HEK293 (cell line): ENCODE measurements around the gene UBXN6.

ENCODE experiments used
- SP2 ChIP-seq: fragments of 450-650 bp; formaldehyde crosslinking; IDR thresholded peaks from 2 replicates; pipeline ENCODE4 v1.5.1; 2016; ENCODE audit warnings: missing biosample characterization, missing genetic modification characterization
- ZBTB8A ChIP-seq: fragments of 450-650 bp; formaldehyde crosslinking; IDR thresholded peaks from 2 replicates; pipeline ENCODE4 v1.5.1; 2016; ENCODE audit warnings: missing biosample characterization, missing genetic modification characterization
- ZFHX2 ChIP-seq: fragments of 450-650 bp; formaldehyde crosslinking; conservative IDR thresholded peaks from 2 replicates; pipeline ENCODE4 v1.5.1; 2016; ENCODE audit warnings: missing biosample characterization, missing genetic modification characterization
- ZFP3 ChIP-seq: fragments of 450-650 bp; formaldehyde crosslinking; IDR thresholded peaks from 2 replicates; pipeline ENCODE4 v1.5.1; 2016; ENCODE audit warnings: low read depth, missing biosample characterization, missing genetic modification characterization
- ZFP37 ChIP-seq: fragments of 450-650 bp; formaldehyde crosslinking; IDR thresholded peaks from 2 replicates; pipeline ENCODE4 v1.5.1; 2016; ENCODE audit warnings: missing biosample characterization, missing genetic modification characterization
- ZNF214 ChIP-seq: fragments of 450-650 bp; formaldehyde crosslinking; IDR thresholded peaks from 2 replicates; pipeline ENCODE4 v1.5.1; 2017; ENCODE audit warnings: missing biosample characterization, mild to moderate bottlenecking, missing genetic modification characterization, borderline replicate concordance
- ZNF561 ChIP-seq: fragments of 450-650 bp; IDR thresholded peaks from 2 replicates; pipeline ENCODE4 v1.5.1; 2018; ENCODE audit warnings: missing biosample characterization, missing genetic modification characterization, borderline replicate concordance
- ZNF654 ChIP-seq: fragments of 450-650 bp; formaldehyde crosslinking; IDR thresholded peaks from 2 replicates; pipeline ENCODE4 v1.5.1; 2016; ENCODE audit warnings: low read depth, missing biosample characterization, missing genetic modification characterization
- TF ChIP-seq, protein P1 (sequence below): sonication (generic); formaldehyde crosslinking; IDR thresholded peaks from 2 replicates; pipeline ENCODE4 v1.8.1; 2022; ENCODE audit warnings: mild to moderate bottlenecking, moderate library complexity, missing genetic modification reagents
- TF ChIP-seq, protein P2 (sequence below): fragments of 450-650 bp; formaldehyde crosslinking; IDR thresholded peaks from 2 replicates; pipeline ENCODE4 v1.5.1; 2016; ENCODE audit warnings: missing biosample characterization, missing genetic modification characterization
- TF ChIP-seq, protein P3 (sequence below): fragments of 450-650 bp; formaldehyde crosslinking; IDR thresholded peaks from 2 replicates; pipeline ENCODE4 v1.5.1; 2016; ENCODE audit warnings: missing biosample characterization, missing genetic modification characterization
- TF ChIP-seq, protein P4 (sequence below): fragments of 450-650 bp; formaldehyde crosslinking; IDR thresholded peaks from 2 replicates; pipeline ENCODE4 v1.5.1; 2016; ENCODE audit warnings: missing biosample characterization, missing genetic modification characterization
- TF ChIP-seq, protein P5 (sequence below): fragments of 450-650 bp; formaldehyde crosslinking; IDR thresholded peaks from 2 replicates; pipeline ENCODE4 v1.5.1; 2016; ENCODE audit warnings: missing biosample characterization, missing genetic modification characterization

DNA sequence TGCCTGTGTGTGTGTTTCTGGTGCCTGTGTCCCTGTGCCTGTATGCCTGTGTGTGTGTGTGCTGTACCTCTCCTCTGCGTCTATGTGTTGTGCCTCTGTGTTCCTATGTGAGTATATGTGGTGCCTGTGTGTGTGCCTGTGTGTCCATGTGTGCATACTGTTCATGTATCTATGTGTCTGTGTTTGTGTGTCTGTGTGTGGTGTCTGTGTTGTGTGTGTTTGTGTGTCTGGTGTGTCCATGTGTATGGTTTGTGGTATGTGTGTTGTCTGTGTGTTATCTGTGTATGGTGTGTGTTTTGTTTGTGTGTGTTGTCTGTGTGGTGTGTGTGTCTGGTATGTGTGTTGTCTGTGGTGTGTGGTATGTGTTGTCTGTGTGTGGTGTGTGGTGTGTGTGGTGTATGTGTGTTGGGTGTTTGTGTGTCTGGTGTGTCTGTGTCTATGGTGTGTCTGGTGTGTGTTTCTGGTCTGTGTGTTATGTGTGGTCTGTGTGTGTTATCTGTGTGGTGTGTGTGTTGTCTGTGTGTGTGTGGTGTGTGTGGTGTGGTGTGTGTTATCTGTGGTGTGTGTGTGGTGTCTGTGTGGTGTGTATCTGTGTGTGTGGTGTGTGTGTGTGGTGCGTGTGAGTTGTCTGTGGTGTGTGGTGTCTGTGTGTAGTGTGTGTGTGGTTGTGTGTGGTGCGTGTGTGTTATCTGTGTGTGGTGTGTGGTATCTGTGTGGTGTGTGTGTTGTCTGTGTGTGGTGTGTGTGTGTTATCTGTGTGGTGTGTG, 34.9 kb upstream of the UBXN6 start:
- TF ChIP-seq, protein P1, sequence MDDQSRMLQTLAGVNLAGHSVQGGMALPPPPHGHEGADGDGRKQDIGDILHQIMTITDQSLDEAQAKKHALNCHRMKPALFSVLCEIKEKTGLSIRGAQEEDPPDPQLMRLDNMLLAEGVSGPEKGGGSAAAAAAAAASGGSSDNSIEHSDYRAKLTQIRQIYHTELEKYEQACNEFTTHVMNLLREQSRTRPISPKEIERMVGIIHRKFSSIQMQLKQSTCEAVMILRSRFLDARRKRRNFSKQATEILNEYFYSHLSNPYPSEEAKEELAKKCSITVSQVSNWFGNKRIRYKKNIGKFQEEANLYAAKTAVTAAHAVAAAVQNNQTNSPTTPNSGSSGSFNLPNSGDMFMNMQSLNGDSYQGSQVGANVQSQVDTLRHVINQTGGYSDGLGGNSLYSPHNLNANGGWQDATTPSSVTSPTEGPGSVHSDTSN (CRISPR knock-in tag): no peak
- TF ChIP-seq, protein P2, sequence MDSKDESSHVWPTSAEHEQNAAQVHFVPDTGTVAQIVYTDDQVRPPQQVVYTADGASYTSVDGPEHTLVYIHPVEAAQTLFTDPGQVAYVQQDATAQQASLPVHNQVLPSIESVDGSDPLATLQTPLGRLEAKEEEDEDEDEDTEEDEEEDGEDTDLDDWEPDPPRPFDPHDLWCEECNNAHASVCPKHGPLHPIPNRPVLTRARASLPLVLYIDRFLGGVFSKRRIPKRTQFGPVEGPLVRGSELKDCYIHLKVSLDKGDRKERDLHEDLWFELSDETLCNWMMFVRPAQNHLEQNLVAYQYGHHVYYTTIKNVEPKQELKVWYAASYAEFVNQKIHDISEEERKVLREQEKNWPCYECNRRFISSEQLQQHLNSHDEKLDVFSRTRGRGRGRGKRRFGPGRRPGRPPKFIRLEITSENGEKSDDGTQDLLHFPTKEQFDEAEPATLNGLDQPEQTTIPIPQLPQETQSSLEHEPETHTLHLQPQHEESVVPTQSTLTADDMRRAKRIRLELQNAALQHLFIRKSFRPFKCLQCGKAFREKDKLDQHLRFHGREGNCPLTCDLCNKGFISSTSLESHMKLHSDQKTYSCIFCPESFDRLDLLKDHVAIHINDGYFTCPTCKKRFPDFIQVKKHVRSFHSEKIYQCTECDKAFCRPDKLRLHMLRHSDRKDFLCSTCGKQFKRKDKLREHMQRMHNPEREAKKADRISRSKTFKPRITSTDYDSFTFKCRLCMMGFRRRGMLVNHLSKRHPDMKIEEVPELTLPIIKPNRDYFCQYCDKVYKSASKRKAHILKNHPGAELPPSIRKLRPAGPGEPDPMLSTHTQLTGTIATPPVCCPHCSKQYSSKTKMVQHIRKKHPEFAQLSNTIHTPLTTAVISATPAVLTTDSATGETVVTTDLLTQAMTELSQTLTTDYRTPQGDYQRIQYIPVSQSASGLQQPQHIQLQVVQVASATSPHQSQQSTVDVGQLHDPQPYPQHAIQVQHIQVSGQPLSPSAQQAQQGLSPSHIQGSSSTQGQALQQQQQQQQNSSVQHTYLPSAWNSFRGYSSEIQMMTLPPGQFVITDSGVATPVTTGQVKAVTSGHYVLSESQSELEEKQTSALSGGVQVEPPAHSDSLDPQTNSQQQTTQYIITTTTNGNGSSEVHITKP (tag by site-specific recombination): no peak
- TF ChIP-seq SP2 (tag by site-specific recombination) (no peak), ZNF214 (tag by site-specific recombination) (no peak), ZNF654 (tag by site-specific recombination) (no peak), ZNF561 (tag by site-specific recombination) (no peak), ZBTB8A (tag by site-specific recombination) (no peak), ZFP37 (tag by site-specific recombination) (no peak), ZFP3 (tag by site-specific recombination) (no peak), ZFHX2 (tag by site-specific recombination) (no peak)
- TF ChIP-seq, protein P3, sequence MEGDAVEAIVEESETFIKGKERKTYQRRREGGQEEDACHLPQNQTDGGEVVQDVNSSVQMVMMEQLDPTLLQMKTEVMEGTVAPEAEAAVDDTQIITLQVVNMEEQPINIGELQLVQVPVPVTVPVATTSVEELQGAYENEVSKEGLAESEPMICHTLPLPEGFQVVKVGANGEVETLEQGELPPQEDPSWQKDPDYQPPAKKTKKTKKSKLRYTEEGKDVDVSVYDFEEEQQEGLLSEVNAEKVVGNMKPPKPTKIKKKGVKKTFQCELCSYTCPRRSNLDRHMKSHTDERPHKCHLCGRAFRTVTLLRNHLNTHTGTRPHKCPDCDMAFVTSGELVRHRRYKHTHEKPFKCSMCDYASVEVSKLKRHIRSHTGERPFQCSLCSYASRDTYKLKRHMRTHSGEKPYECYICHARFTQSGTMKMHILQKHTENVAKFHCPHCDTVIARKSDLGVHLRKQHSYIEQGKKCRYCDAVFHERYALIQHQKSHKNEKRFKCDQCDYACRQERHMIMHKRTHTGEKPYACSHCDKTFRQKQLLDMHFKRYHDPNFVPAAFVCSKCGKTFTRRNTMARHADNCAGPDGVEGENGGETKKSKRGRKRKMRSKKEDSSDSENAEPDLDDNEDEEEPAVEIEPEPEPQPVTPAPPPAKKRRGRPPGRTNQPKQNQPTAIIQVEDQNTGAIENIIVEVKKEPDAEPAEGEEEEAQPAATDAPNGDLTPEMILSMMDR (tag by site-specific recombination): no peak
- TF ChIP-seq, protein P4, sequence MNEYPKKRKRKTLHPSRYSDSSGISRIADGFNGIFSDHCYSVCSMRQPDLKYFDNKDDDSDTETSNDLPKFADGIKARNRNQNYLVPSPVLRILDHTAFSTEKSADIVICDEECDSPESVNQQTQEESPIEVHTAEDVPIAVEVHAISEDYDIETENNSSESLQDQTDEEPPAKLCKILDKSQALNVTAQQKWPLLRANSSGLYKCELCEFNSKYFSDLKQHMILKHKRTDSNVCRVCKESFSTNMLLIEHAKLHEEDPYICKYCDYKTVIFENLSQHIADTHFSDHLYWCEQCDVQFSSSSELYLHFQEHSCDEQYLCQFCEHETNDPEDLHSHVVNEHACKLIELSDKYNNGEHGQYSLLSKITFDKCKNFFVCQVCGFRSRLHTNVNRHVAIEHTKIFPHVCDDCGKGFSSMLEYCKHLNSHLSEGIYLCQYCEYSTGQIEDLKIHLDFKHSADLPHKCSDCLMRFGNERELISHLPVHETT (tag by site-specific recombination): no peak
- TF ChIP-seq, protein P5, sequence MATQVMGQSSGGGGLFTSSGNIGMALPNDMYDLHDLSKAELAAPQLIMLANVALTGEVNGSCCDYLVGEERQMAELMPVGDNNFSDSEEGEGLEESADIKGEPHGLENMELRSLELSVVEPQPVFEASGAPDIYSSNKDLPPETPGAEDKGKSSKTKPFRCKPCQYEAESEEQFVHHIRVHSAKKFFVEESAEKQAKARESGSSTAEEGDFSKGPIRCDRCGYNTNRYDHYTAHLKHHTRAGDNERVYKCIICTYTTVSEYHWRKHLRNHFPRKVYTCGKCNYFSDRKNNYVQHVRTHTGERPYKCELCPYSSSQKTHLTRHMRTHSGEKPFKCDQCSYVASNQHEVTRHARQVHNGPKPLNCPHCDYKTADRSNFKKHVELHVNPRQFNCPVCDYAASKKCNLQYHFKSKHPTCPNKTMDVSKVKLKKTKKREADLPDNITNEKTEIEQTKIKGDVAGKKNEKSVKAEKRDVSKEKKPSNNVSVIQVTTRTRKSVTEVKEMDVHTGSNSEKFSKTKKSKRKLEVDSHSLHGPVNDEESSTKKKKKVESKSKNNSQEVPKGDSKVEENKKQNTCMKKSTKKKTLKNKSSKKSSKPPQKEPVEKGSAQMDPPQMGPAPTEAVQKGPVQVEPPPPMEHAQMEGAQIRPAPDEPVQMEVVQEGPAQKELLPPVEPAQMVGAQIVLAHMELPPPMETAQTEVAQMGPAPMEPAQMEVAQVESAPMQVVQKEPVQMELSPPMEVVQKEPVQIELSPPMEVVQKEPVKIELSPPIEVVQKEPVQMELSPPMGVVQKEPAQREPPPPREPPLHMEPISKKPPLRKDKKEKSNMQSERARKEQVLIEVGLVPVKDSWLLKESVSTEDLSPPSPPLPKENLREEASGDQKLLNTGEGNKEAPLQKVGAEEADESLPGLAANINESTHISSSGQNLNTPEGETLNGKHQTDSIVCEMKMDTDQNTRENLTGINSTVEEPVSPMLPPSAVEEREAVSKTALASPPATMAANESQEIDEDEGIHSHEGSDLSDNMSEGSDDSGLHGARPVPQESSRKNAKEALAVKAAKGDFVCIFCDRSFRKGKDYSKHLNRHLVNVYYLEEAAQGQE (tag by site-specific recombination): no peak
